GM21423 (cell line): ENCODE results near the gene LAMP5.

Source experiments
- ATAC-seq: cut with Tn5 transposase; IDR thresholded peaks from one replicate; pipeline ENCODE4 v1.9.1; 2021; ENCODE audit warnings: mild to moderate bottlenecking, moderate library complexity; ENCODE audit not compliant: unreplicated experiment

The LAMP5 gene

DNA sequence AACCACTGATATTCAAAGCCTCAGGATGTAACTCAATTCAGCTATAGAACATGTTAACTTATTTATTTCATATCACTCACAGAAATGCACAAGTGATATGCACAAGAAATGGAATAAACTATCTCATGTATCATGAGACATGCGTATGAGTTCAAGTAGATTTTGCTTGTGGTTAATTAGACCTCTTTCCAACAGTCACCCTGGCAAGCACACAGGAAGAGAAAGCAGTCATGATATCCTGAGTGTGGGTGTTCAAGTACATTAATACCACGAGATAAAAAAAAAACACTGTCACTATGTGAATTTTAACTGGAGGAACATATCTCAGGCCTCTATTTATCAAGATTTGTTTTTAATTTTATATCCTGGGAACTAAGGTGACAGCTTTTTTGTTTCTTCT lies 64.2 kb downstream of the LAMP5 start:
- ATAC-seq = no peak
